ENCODE results near the gene CCNK.

Gene CCNK

GRCh38 chr14:99521176-99522024 lies 40.2 kb downstream of the CCNK start:
- no peak for DNase-seq

- no peak for DNase-seq
These were observed 40.8 kb downstream of the CCNK start for GRCh38 chr14:99522025-99522401.

GRCh38 chr14:99522457-99522891 lies 41.3 kb downstream of the CCNK start:
- DNase-seq: peak; percentile 35

- DNase-seq: no peak
These were observed 41.9 kb downstream of the CCNK start for GRCh38 chr14:99522934-99523703.

- no peak for DNase-seq
These were observed 42.5 kb downstream of the CCNK start for GRCh38 chr14:99523704-99524055.

- no peak for DNase-seq
These were observed 43.0 kb downstream of the CCNK start for GRCh38 chr14:99524091-99524661.

GRCh38 chr14:99524804-99525698 lies 43.8 kb downstream of the CCNK start:
- peak; percentile 15 for DNase-seq

GRCh38 chr14:99525699-99526080 lies 44.5 kb downstream of the CCNK start:
- no peak for DNase-seq

DNA sequence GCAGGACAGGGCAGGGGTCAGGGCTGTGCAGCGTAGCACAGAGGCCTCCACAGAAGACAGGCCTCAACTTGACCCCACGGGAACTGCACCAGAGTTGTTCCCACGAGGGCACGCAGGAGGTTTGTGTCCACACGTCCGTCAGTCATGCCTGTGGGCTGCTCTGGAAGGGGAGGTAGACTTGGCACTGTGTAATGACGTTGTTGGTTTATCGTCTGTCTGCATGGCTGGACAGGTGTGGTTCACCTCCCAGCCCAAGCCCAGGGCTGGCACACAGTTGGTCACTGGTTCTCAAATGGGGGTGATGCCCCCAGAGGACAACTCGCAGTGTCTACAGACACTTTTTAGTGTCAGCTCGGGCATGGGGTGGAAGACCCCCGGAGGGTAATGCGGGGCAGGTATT lies 45.8 kb downstream of the CCNK start:
- no peak for DNase-seq

DNA sequence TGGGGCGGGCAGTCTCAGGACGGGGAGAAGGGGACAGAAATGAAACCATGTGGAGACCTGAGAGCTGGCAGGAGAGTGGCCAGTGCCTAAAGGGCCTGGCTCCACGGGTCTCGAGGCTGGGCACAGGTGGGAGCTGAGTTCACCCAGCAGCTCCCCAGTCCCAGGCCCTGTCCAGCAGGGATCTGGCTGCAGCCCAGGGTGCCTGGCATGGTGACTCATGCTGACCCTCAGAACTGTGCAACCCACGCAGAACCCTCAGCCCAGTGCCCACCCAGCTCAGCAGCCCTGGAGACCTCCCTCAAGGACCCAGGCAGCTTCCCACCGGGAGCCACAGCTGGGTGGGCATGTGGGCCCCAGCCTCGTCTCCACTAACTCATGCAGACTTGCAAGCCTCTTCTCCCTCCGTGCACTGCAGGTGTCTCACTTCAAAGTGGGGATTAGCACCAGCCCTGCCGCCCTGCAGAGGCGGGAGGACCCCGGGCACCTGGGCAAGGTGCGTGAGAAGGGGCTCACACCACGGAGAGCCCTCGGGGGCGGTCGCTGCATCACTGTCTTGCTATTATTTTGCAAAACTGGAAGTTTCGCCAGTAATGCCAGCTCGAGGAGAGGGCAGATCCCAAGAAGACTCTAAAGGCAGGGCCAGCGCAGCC lies 46.3 kb downstream of the CCNK start:
- no peak for DNase-seq

- peak; percentile 19 for DNase-seq
These were observed 48.7 kb downstream of the CCNK start for GRCh38 chr14:99529899-99530298.

DNA sequence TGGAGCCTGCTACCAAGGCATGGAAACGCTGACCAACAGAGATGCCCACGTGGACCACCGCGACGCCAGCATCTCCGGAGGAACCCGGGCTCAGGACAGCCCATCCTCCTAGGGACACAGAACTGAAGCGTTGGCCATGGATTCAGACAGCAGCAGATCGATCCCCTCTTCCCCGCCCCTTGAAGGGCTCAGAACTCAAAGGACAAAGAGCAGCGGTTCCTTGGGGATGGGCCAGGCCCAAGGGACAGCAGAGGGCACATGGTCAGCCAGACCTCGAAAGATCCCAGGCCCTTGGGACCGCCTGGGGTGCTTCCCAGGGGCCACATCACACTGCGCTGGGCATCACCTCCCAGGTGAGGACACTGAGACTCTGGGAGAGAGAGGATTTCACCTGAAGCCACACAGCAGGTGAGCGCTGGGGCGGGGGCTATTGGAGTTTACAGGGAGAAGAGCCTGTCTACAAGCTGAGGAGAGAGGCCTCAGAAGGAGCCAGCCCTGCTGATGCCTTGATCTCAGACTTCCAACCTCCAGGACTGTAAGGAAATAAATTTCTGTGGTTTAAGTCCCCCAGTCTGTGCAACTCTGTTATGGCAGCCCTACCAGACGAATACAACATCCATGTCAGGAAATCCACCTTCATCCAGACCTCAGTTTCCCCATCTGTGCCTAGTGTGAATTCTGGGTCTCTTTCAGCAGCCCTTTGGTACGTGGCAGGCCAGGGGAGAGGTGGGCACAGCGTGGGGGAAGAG lies 49.4 kb downstream of the CCNK start:
- DNase-seq: no peak

GRCh38 chr14:99531251-99532096 lies 50.3 kb downstream of the CCNK start:
- no peak for DNase-seq

- DNase-seq: no peak
These were observed 51.1 kb downstream of the CCNK start for GRCh38 chr14:99532310-99532709.

- no peak for DNase-seq
These were observed 53.1 kb downstream of the CCNK start for GRCh38 chr14:99534333-99534732.

- DNase-seq: no peak
These were observed 53.7 kb downstream of the CCNK start for GRCh38 chr14:99534863-99535262.

DNA sequence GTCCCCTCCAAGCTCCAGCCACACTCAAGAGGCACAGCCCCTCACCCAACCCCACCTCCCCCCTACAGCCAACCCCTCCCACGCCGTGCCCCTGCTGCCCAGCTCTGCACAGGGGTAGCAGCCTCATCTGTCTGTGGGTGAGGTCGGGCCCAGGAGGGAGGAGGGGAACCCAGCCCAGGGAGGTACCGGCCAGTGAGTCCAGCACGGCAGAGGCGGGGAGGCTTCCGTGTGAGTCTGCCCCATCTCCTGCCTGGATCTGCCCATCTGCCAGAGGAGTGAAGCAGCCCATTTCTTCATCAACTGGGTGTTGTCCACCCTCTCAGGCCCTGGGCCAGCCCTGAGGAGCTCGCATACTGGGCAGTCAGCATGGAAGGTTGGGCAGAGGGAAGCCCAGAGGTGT lies 54.2 kb downstream of the CCNK start:
- DNase-seq: no peak

DNA sequence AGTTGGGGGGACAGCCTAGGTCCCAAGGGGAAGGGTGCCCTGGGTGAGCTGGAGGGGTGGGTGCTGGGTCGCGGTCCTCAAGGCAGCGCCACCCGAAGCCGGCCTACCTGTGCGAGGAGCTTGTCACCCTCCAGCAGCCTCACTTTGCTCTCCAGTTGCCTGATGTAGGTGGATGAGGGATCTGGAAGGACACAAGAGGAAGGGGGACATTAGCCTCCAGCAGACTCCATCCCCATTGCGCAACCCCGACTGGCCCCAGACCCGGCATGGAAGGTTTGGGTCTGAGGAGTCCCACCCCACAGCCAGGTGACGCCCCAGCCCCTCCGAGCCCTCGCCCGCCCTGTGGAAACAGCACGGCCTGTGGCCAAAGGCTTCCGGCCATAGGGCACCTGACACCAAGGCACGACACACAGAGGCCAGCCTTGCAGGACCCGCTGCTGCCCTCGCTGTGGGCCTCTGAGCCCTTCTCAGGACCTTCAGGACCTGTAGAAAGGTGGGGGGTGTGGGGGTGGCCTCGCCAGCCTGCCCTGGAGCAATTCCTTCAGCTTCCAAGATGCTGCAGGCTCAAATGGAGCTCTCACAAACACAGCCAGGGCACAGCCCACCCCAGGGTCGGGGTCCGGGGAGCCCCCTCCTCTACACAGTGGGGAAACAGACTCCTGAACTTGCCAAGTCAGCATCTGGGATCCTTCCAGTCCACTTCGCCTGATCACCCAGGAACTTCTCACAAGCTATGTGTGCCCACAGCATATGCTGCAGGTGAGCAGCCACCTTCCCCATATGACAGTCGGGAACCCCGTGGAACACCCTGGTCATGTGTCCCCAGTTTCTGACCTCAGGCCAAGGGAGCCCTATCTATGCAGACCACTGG lies 54.9 kb downstream of the CCNK start:
- DNase-seq: no peak

DNA sequence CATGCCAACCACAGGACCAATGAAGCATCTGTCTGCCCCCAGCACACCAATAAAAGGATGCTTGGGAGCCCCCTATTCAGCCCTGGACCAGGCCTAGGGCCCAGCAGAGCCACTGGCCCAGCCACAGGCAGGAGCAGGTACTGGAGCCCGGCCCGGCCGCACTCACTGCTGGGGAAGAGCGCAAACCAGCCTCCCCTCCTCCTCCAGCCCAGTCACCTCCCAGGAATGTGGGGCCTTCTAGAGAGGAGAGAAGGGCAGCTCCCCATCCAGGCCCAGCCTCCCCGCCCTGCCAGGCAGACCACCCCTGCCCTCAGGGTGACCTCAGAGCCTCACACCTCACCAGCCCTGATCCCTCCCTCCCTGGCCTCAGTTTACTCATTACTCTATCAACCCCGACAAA lies 56.2 kb downstream of the CCNK start:
- no peak for DNase-seq

GRCh38 chr14:99538275-99538674 lies 57.1 kb downstream of the CCNK start:
- no peak for DNase-seq

Measured in NCI-H1694 treated with DMSO at 0.1 percent for 48 hours (cell line).